K562 (cell line): ENCODE data around the gene ZNF181. TPM values are rescaled to one million over a fixed set of nuclear protein-coding genes. Genes with fewer than 3 reads are reported as not detected.

Experiments used
- ATAC-seq: fragments of 200-7000 bp; cut with Tn5 transposase; 3 replicates; pipeline ENCODE4 v1.9.1; 2020; ENCODE audit warnings: moderate library complexity
- BruUV-seq: library from RNA; stranded (reverse); fragments of 400-500 nt; replicated peaks from 2 replicates; lab custom pipeline; 2021; lab: Mats Ljungman, UMichigan
- CTCF ChIA-PET: fragments of 300-600 bp; formaldehyde crosslinking; extraction: SDS; loops from one replicate; lab custom pipeline; 2021; ENCODE audit warnings: low intra/inter-chr PET ratio; lab: Yijun Ruan, JAX
- POLR2A ChIA-PET: fragments of 300-600, 350-650 bp; sonication (Branson Sonifier 250); formaldehyde crosslinking; extraction: SDS; loops from one replicate; lab custom pipeline; 2021; ENCODE audit warnings: antibody characterized with exemption, inconsistent platforms; lab: Yijun Ruan, JAX
- DNase-seq, 4 experiments: peaks; one replicate each; pipeline versions ENCODE4 v3.0.0 to v3.0.0-alpha.2; 2011 to 2018; ENCODE audit warnings: low spot score in 3 of 4, mixed read lengths in 3 of 4; ENCODE audit errors: extremely low read depth in 1 of 4
- FAIRE-seq: peaks from 2 replicates; lab custom pipeline; 2011; peaks lifted over from hg19 to GRCh38; lab: Jason Lieb, UNC
- H2AFZ ChIP-seq: 2 replicates; pipeline ENCODE4 v1.6.0; 2011; ENCODE audit warnings: low read depth, low read length, control low read depth, inconsistent platforms
- H3K27ac ChIP-seq: fragments of 200-600 bp; 3 replicates; pipeline ENCODE4 v1.8.0; 2011; ENCODE audit warnings: low read depth, mild to moderate bottlenecking, control low read depth, inconsistent platforms, low read length, moderate library complexity, mixed read lengths; ENCODE audit errors: extremely low read depth
- H3K27me3 ChIP-seq, 2 experiments: fragments of 300-600 bp in 1 of 2; 2 replicates in 1 of 2; 3 replicates in 1 of 2; pipeline versions ENCODE4 v1.6.0 to v1.8.0; 2011; ENCODE audit warnings: inconsistent platforms in 2 of 2, low read length in 2 of 2, mild to moderate bottlenecking in 1 of 2, mixed read lengths in 1 of 2, moderate library complexity in 1 of 2; ENCODE audit not compliant: control insufficient read depth in 2 of 2, insufficient read depth in 2 of 2
- H3K36me3 ChIP-seq: fragments of 300-600 bp; 3 replicates; pipeline ENCODE4 v1.8.0; 2011; ENCODE audit warnings: mild to moderate bottlenecking, low read length, inconsistent platforms; ENCODE audit not compliant: control insufficient read depth, insufficient read depth
- H3K4me1 ChIP-seq, 2 experiments: fragments of 200-600 bp in 1 of 2; replicated peaks in 1 of 2; 2 replicates in 1 of 2; 3 replicates in 1 of 2; pipeline versions ENCODE4 v1.5.1 to v1.8.0; 2011; ENCODE audit warnings: inconsistent platforms in 2 of 2, low read length in 2 of 2, mild to moderate bottlenecking in 1 of 2, mixed read lengths in 1 of 2, moderate library complexity in 1 of 2; ENCODE audit not compliant: control insufficient read depth in 2 of 2, insufficient read depth in 2 of 2
- H3K4me2 ChIP-seq: 2 replicates; pipeline ENCODE4 v1.6.1; 2011; ENCODE audit warnings: low read length, control low read depth, inconsistent platforms, mixed read lengths; ENCODE audit not compliant: insufficient read depth
- H3K4me3 ChIP-seq: fragments of 200-600 bp; sonication (generic), shearing (Covaris generic); 2 replicates; pipeline ENCODE4 v1.5.1; 2016; ENCODE audit warnings: control low read depth, inconsistent platforms
- H3K79me2 ChIP-seq: fragments of 200-600 bp; 3 replicates; pipeline ENCODE4 v1.8.0; 2011; ENCODE audit warnings: low read length, inconsistent platforms; ENCODE audit not compliant: control insufficient read depth, insufficient read depth
- H3K9ac ChIP-seq, 2 experiments: 2 replicates each; pipeline versions ENCODE4 v1.6.0 to v1.6.1; 2011; ENCODE audit warnings: low read depth in 2 of 2, low read length in 2 of 2, control low read depth in 1 of 2, inconsistent platforms in 1 of 2, mild to moderate bottlenecking in 1 of 2, mixed read lengths in 1 of 2; ENCODE audit not compliant: insufficient read depth in 1 of 2
- H3K9me1 ChIP-seq: one replicate; pipeline ENCODE4 v1.6.0; 2011; ENCODE audit warnings: inconsistent platforms, mild to moderate bottlenecking, low read length, moderate library complexity; ENCODE audit not compliant: control insufficient read depth, insufficient read depth
- H3K9me3 ChIP-seq: replicated peaks from 2 replicates; pipeline ENCODE4 v1.5.1; 2011; ENCODE audit warnings: low read depth, low read length, inconsistent platforms; ENCODE audit not compliant: control insufficient read depth, insufficient read depth
- H4K20me1 ChIP-seq: replicated peaks from 2 replicates; pipeline ENCODE4 v1.6.1; 2011; ENCODE audit warnings: low read length, inconsistent platforms, mixed read lengths; ENCODE audit not compliant: control insufficient read depth, insufficient read depth
- HMGN3 ChIP-seq: IDR thresholded peaks from 2 replicates; pipeline ENCODE4 v1.6.1; 2011; ENCODE audit warnings: borderline replicate concordance, low read depth, mild to moderate bottlenecking, mixed read lengths, low read length; ENCODE audit not compliant: insufficient read length; ENCODE audit errors: extremely low read depth
- NBN ChIP-seq: fragments of 450-650 bp; IDR thresholded peaks from 2 replicates; pipeline ENCODE4 v1.6.1; 2016; ENCODE audit warnings: low read depth, mild to moderate bottlenecking
- POLR2G ChIP-seq: fragments of 200-400 bp; formaldehyde crosslinking; IDR thresholded peaks from 2 replicates; pipeline ENCODE4 v1.6.1; 2017; ENCODE audit warnings: low read depth, mild to moderate bottlenecking, antibody characterized with exemption, low read length, moderate library complexity
- ZNF146 ChIP-seq: IDR thresholded peaks from one replicate; pipeline ENCODE4 v1.6.1; 2018; ENCODE audit warnings: missing compliant biosample characterization; ENCODE audit not compliant: unreplicated experiment
- WGBS: fragments of 100-300 bp; shearing (Covaris generic); methylation state at CpG from one replicate; pipeline ENCODE4 v1.1.6; 2016; ENCODE audit warnings: low coverage, mixed read lengths; ENCODE audit not compliant: insufficient coverage; ENCODE audit errors: missing lambda C conversion rate; 5-methylcytosine and 5-hydroxymethylcytosine counted together
- in situ Hi-C: fragments of 300-500 bp; cut with MboI; formaldehyde crosslinking; loops from 4 replicates; pipeline ENCODE4 v1.15.0; 2018; ENCODE audit warnings: inconsistent platforms, mixed read lengths
- intact Hi-C: fragments of 100-400 bp; cut with micrococcal nuclease; formaldehyde crosslinking; loops from 2 replicates; pipeline ENCODE4 v1.14.2; 2022
- polyA plus RNA-seq, 8 experiments: library from polyadenylated mRNA; depleted of rRNA in 4 of 8; stranded (reverse) in 5 of 8; unstranded in 3 of 8; fragments of >200 nt; fragmentation: Nextera tagmentation in 2 of 8; fragmentation: Illumina TruSeq in 1 of 8; extraction: Ambion mirVana in 2 of 8; extraction: Trizol in 1 of 8; gene quantifications; 2 replicates each; pipeline versions ENCODE4 v1.2.1 to v1.2.3, GENCODE V29; 2011 to 2014; ENCODE audit warnings: inconsistent platforms in 1 of 8, missing spikeins in 1 of 8
- total RNA-seq, 7 experiments: library from RNA; depleted of rRNA in 6 of 7; stranded (reverse); fragments of >200 nt in 6 of 7; fragmentation: Illumina TruSeq in 2 of 7; extraction: Trizol in 2 of 7; gene quantifications; 2 replicates each; pipeline versions ENCODE4 v1.2.1 to v1.2.3, GENCODE V29; 2011 to 2021; ENCODE audit warnings: low replicate concordance in 1 of 7

Gene ZNF181
- total and polyA plus RNA-seq, 9 of the 15 experiments (the other 6 are each of a cell fraction or from before 2014, with no cell fraction given), result 4.3 to 20.3 (median 12.1) TPM

DNA sequence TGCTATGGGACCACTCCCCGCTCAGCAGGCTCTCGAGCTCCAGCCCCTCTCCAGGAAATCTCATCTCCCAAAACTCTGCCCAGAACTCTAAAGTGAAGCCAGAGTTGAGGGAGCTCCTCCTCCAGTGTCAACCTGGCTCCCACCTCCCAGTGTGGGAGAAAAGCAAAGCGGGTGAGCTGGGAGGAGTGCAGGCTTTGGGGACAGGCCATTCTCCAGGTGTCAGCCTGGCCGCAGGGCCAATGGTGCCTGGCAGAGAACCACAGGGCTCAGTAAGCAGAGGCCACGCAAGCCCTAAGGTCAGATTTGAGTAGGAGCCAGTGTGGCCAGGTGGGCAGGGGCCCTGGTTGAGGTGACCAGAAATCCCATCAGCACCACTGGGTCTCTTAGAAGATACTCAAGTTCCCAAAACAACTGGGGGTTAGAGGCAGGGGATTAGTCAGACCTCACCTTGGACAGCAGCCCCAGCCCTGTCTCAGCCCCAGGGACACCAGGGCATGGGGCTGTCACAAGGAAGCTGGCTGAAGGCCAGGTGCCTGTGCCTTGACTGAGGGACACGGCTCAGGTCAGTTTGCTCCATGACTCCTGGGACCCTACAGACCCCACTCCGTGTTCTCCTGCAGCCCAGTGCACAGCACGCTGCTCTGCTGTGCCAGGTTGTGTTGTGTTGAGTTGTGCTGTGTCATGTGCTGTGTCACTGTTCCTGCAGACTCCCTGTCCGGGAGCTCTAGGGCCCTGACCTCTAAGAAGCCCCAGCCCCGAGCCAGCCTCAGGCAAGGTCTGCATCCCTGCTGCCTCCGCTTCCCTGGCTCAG lies 2.8 kb upstream of the ZNF181 start (continued):
- TF ChIP-seq ZNF146 (CRISPR knock-in tag) (no peak), HMGN3 (peak; percentile 44)

DNA sequence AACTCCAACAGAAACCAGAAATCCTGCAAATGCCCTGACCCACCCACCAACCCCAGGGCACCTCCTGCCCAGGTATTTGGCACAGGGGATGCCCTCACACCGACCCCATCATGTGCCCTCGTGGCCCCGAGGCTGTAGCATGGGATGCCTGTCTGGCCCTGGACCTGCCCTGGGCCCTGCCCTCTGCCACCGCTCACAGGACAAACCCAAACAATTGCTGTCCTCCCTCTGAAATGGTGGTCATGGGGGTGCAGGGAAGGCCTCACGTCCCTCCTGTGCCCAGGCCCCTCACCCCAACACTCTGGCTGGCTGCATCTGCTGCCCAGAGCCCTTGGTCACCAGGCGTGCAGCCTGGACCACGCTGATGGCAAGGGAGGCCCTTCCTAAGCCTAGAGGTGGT lies 2.1 kb upstream of the ZNF181 start:
- Histone ChIP-seq H3K4me3 (no peak overlapping the region), H3K4me1 (peaks cover 30 to 35% of the 10 kb centered on the region in 2 experiments), H3K27me3 (peaks cover 0 to 3% of the 10 kb centered on the region in 2 experiments; a peak in 2 of 5 replicates), H3K27ac (peak overlapping the region; percentile 61; the same call in 1 of the 3 replicates), H4K20me1 (no peaks in the 10 kb centered on the region), H3K4me2 (peak overlapping the region; percentile 98), H3K9me3 (no peaks in the 10 kb centered on the region), H3K9me1 (peaks cover 6% of the 10 kb centered on the region), H3K36me3 (peaks cover 12% of the 10 kb centered on the region; the same call in 2 of the 3 replicates), H2AFZ (peak overlapping the region; percentile 88), H3K79me2 (peaks cover 22% of the 10 kb centered on the region; the same call in 2 of the 3 replicates), H3K9ac (peak overlapping the region; percentile 86 to 87; a peak in 3 of 4 replicates)
- peak; percentile 13 for TF ChIP-seq HMGN3
- no peak for TF ChIP-seq NBN
- TF ChIP-seq POLR2G, result 0 out of 2 replicates have a peak, but pooled peaks have one; percentile 5
- WGBS, result 57% methylated on average over 7 of the region's 7 CpGs
- DNase-seq (no peak), ATAC-seq (no peak), FAIRE-seq (no peak)
- intact Hi-C loops, result no loop called here
- BruUV-seq, result no TSS peak
- ChIA-PET CTCF (no interaction called here), POLR2A (interaction anchor here (0.6 to 1.7 kb wide), 4 partner anchors 13 to 213 kb away, joined by 3 to 5 read pairs (median 4); no protein-coding TSS in a partner anchor)
- in situ Hi-C loops, result no loop called here
